HEK293T (cell line): ENCODE measurements around the gene GKN2.

Experiments used
- CTCF ChIA-PET: fragments of 350-600 bp; formaldehyde crosslinking; extraction: SDS; loops from one replicate; lab custom pipeline; 2021; ENCODE audit warnings: antibody characterized with exemption, inconsistent platforms; lab: Yijun Ruan, JAX
- POLR2A ChIA-PET: fragments of 350-600 bp; formaldehyde crosslinking; extraction: SDS; loops from one replicate; lab custom pipeline; 2020; ENCODE audit warnings: antibody characterized with exemption, inconsistent platforms; lab: Yijun Ruan, JAX
- DNase-seq: peaks from one replicate; pipeline ENCODE4 v3.0.0; 2012; ENCODE audit warnings: mixed read lengths; ENCODE audit errors: extremely low spot score
- ARNT ChIP-seq: fragments of 450-650 bp; IDR thresholded peaks from 2 replicates; pipeline ENCODE4 v1.6.1; 2017; ENCODE audit warnings: mild to moderate bottlenecking
- BHLHE40 ChIP-seq: fragments of 450-650 bp; IDR thresholded peaks from 2 replicates; pipeline ENCODE4 v1.6.1; 2016; ENCODE audit warnings: mild to moderate bottlenecking, moderate library complexity, borderline replicate concordance
- CTBP1 ChIP-seq: fragments of 450-650 bp; IDR thresholded peaks from 2 replicates; pipeline ENCODE4 v1.6.1; 2016; ENCODE audit warnings: borderline replicate concordance
- ELF4 ChIP-seq: fragments of 450-650 bp; IDR thresholded peaks from 2 replicates; pipeline ENCODE4 v1.6.1; 2017; ENCODE audit warnings: antibody characterized with exemption
- FOXA1 ChIP-seq: fragments of 450-650 bp; IDR thresholded peaks from 2 replicates; pipeline ENCODE4 v1.6.1; 2016; ENCODE audit warnings: mild to moderate bottlenecking
- FOXK2 ChIP-seq: fragments of 450-650 bp; IDR thresholded peaks from 2 replicates; pipeline ENCODE4 v1.6.1; 2016; ENCODE audit warnings: mild to moderate bottlenecking
- FOXM1 ChIP-seq: fragments of 450-650 bp; IDR thresholded peaks from 2 replicates; pipeline ENCODE4 v1.6.1; 2017; ENCODE audit warnings: mild to moderate bottlenecking, borderline replicate concordance
- HDGF ChIP-seq: fragments of 450-650 bp; IDR thresholded peaks from 2 replicates; pipeline ENCODE4 v1.6.1; 2017; ENCODE audit warnings: antibody characterized with exemption, borderline replicate concordance
- L3MBTL2 ChIP-seq: fragments of 450-650 bp; conservative IDR thresholded peaks from 2 replicates; pipeline ENCODE4 v1.6.1; 2016; ENCODE audit warnings: mild to moderate bottlenecking
- LEF1 ChIP-seq: fragments of 450-650 bp; IDR thresholded peaks from 2 replicates; pipeline ENCODE4 v1.6.1; 2017; ENCODE audit warnings: mild to moderate bottlenecking, borderline replicate concordance
- NFRKB ChIP-seq: fragments of 450-650 bp; IDR thresholded peaks from 2 replicates; pipeline ENCODE4 v1.6.1; 2016; ENCODE audit warnings: mild to moderate bottlenecking, moderate library complexity
- SP1 ChIP-seq: fragments of 450-650 bp; IDR thresholded peaks from 2 replicates; pipeline ENCODE4 v1.6.1; 2017
- SUZ12 ChIP-seq: fragments of 450-650 bp; IDR thresholded peaks from 2 replicates; pipeline ENCODE4 v1.6.1; 2016; ENCODE audit warnings: mild to moderate bottlenecking
- TARDBP ChIP-seq: fragments of 450-650 bp; IDR thresholded peaks from 2 replicates; pipeline ENCODE4 v1.6.1; 2016
- ZNF384 ChIP-seq: fragments of 450-650 bp; IDR thresholded peaks from 2 replicates; pipeline ENCODE4 v1.6.1; 2016
- TF ChIP-seq, protein P1 (sequence below): fragments of 450-650 bp; IDR thresholded peaks from 2 replicates; pipeline ENCODE4 v1.6.1; 2016

The GKN2 gene, protein sequence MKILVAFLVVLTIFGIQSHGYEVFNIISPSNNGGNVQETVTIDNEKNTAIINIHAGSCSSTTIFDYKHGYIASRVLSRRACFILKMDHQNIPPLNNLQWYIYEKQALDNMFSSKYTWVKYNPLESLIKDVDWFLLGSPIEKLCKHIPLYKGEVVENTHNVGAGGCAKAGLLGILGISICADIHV

DNA sequence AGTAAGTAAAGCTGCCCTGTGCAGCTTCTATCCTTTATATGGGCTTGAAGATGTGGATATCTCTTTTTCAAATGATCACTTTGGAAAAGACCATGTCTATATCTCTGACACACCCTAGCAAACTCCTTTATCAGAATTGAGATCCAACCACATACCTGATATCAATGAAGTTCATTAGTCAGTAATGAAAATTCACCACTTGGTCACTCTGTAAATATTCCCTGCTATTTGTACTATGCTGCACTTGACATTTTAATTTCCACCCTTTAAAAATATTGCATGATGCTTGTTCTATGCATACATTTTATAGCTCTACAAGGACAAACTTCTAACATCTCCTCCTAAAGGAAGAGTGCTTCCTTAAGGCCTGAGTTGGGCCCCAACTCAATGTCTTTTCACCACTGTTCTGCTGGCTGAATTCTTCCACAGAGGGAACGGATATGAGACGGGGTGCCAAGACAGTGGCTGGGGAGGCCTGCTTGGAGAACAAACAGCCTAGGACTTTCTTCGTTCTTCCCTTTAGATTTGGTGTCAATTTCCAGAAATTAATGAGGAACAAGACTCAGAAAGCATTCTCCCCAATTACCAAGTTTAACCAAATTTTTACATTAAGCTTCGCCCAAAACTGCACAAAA, at the start of gene GKN2:
Gene GKN2, minus strand, starts transcription at position 7 of the 635 bp plus-strand sequence. CDS start 32 bp downstream, outside the sequence.
- CTCF ChIA-PET: interaction anchor here (2.4 kb wide), 1 partner anchor 9 kb away, joined by 11 read pairs; no protein-coding TSS in a partner anchor
- POLR2A ChIA-PET: no interaction called here
- DNase-seq: no peak
- TF ChIP-seq FOXM1 (no peak), FOXK2 (no peak), ZNF384 (no peak), FOXA1 (no peak), LEF1 (no peak), SP1 (no peak), TARDBP (no peak), L3MBTL2 (no peak)

DNA sequence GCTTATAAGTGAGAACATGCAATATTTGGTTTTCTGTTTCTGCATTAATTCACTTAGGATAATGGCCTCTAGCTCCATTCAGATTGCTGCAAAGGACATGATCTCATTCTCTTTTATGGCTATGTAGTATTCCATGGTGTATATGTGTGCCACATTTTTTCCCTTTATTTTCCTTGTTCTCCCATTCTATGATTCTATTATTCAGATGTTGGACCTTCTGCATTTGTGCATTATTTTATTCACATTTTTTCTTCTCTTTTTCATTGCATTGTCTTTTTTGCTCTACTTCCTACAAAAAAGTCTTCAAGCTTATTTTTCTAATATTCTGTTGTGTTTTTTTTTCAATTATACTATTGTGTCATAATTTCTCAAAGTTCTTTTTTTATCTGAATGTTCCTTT, 49.2 kb upstream of the GKN2 start:
- CTCF ChIA-PET: no interaction called here
- POLR2A ChIA-PET: no interaction called here
- DNase-seq: no peak
- TF ChIP-seq NFRKB (no peak), FOXM1 (no peak), SP1 (no peak), ARNT (no peak), SUZ12 (no peak), LEF1 (no peak), ZNF384 (no peak), HDGF (no peak), BHLHE40 (no peak), FOXA1 (no peak), CTBP1 (no peak), L3MBTL2 (no peak), TARDBP (no peak), ELF4 (no peak), FOXK2 (no peak)
- TF ChIP-seq, protein P1, sequence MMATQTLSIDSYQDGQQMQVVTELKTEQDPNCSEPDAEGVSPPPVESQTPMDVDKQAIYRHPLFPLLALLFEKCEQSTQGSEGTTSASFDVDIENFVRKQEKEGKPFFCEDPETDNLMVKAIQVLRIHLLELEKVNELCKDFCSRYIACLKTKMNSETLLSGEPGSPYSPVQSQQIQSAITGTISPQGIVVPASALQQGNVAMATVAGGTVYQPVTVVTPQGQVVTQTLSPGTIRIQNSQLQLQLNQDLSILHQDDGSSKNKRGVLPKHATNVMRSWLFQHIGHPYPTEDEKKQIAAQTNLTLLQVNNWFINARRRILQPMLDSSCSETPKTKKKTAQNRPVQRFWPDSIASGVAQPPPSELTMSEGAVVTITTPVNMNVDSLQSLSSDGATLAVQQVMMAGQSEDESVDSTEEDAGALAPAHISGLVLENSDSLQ: no peak

DNA sequence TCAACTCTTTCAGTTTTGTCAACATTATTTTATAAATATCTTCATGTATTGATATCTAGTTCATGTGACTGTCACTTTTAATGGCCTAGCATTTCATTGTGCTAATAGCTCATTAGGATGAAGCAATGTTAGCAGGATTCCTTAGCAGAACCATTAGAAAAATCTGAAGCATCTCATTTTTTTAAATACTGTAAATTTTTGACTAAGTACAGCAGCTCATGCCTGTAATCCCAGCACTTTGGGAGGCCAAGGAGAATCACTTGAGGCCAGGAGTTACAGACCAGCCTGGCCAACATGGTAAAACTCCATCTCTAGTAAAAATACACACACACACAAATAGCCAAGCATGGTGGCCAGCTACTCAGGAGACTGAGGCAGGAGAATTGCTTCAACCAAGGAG, 44.7 kb upstream of the GKN2 start:
- CTCF ChIA-PET: no interaction called here
- POLR2A ChIA-PET: no interaction called here
- DNase-seq: no peak
- TF ChIP-seq SP1: no peak
- TF ChIP-seq FOXA1: no peak
- no peak for TF ChIP-seq LEF1
- TF ChIP-seq ARNT: no peak
- no peak for TF ChIP-seq SUZ12
- no peak for TF ChIP-seq NFRKB
- no peak for TF ChIP-seq CTBP1
- TF ChIP-seq FOXM1: no peak
- no peak for TF ChIP-seq L3MBTL2
- no peak for TF ChIP-seq ZNF384
- TF ChIP-seq TARDBP: no peak
- no peak for TF ChIP-seq FOXK2
- no peak for TF ChIP-seq BHLHE40
- TF ChIP-seq, protein P1: no peak

DNA sequence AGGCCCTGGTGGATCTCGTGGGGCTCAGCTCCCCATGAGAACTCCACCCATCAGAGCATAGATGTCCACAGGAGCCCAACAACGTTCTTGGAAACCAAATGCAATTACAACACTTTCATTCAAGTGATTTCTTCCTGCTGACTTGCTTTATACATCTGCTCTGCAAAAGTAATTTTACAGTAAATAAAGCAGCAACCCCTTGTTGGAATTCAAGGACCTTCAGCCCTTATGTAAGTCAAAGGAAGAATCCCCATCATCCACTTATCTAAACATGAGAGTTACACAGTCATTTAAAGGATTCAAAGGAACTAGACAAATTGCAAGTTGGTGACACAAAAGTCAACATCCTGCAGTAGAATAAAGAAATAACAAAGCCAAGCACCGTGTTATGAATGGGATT, 43.2 kb upstream of the GKN2 start:
- POLR2A ChIA-PET: no interaction called here
- no peak for DNase-seq
- TF ChIP-seq SP1: no peak
- no peak for TF ChIP-seq LEF1
- TF ChIP-seq, protein P1: no peak
- TF ChIP-seq FOXA1: no peak
- CTCF ChIA-PET: no interaction called here

DNA sequence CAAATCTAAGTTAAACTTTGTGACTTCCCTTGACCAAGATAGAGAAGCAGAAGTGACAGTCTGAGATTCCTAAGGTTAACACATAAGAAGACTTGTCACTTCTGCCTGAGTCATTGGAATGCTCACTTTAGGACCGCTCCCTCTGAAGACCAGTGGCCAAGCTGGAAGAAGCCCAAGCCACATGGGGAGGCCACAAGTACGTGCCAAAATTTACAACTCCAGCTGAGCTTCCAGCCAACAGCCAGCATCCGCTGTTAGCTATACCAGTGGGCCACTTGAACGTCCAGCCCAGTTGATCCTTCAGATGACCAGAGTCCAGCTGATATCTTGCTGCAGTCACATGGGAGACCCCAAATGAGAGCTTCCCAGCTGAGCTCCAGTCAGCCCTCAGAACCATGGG, 42.2 kb upstream of the GKN2 start:
- no peak for DNase-seq
- CTCF ChIA-PET: no interaction called here
- TF ChIP-seq ELF4 (no peak), TARDBP (no peak), ZNF384 (no peak), L3MBTL2 (no peak), LEF1 (no peak), FOXM1 (no peak), HDGF (no peak), SP1 (no peak), BHLHE40 (no peak), ARNT (no peak), SUZ12 (no peak), CTBP1 (no peak), NFRKB (no peak), FOXA1 (no peak), FOXK2 (no peak)
- TF ChIP-seq, protein P1: no peak
- POLR2A ChIA-PET: no interaction called here
